ENCODE measurements around the gene CHD3. TPM values are rescaled to one million over a fixed set of nuclear protein-coding genes. Genes with fewer than 3 reads are reported as not detected.

Gene CHD3
- polyA plus RNA-seq, 1 donor from 2014 or later = 115 TPM

DNA sequence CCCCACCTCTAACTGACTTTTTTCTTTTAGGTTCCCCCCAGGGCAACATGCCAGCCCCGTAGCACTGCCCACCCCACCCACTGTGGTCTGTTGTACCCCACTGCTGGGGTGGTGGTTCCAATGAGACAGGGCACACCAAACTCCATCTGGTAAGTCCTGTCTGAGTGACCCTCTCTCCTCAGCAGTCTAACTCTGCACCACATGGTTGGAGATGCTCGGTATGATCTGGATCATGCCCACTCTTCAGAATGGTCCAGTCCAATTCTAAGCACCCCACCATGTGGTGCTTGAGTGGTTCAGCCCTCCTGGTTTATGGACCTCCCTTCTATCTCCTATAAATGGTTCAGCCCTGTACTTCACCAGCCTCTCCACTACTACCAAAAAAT lies 48.7 kb upstream of the CHD3 start:
- Histone ChIP-seq H3F3A (ENCODE audit: insufficient read depth, low read length, poor library complexity, severe bottlenecking) (peaks cover 15% of the 10 kb centered on the region), H3K9ac (ENCODE audit: low read length) (peak overlapping the region; percentile 92), H3K27ac (ENCODE audit: low read length) (peak overlapping the region; percentile 94), H3K4me2 (ENCODE audit: low read length) (peak overlapping the region; percentile 99), H3K36me3 (ENCODE audit: insufficient read depth, low read length) (no peaks in the 10 kb centered on the region), H2AFZ (ENCODE audit: low read depth, low read length) (no peak overlapping the region), H3K27me3 (ENCODE audit: insufficient read depth, low read depth, low read length) (no peaks in the 10 kb centered on the region), H3K9me3 (ENCODE audit: low read length) (no peaks in the 10 kb centered on the region), H3K9me2 (ENCODE audit: insufficient read depth, low read length) (no peaks in the 10 kb centered on the region), H4K20me1 (ENCODE audit: insufficient read depth) (peaks cover 32% of the 10 kb centered on the region), H3K4me3 (ENCODE audit: low read length) (peak overlapping the region; percentile 99), H3K79me2 (replicated peaks; ENCODE audit: insufficient read depth, low read length) (peaks cover 68% of the 10 kb centered on the region)
- no peak for TF ChIP-seq RAD21 (conservative IDR thresholded peaks at IDR 0.05)
- TF ChIP-seq CTCF (IDR thresholded peaks at IDR 0.05; ENCODE audit: poor library complexity, severe bottlenecking) = peak; percentile 11

DNA sequence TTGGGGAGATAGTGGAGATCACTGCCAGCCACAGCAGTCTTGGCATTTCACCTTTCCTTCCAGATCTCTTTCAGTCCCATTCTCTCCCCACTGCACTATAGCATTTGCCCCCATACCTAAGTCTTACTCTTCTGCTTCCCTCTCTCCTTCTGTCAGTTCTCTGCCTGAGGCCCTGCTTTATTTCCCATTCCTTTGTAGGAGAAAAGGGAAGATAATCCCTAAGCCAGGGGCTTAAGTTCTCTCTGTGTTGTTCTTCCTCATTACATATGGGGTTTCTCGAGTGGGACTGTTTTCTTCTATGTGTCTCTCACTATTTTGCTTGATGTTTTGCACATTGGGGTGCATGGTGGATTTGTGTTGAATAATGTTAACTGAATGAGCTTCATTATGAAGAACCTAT lies 48.1 kb upstream of the CHD3 start:
- H3K4me2 ChIP-seq (ENCODE audit: low read length) = peak overlapping the region; percentile 99
- no peaks in the 10 kb centered on the region for H3K36me3 ChIP-seq (ENCODE audit: insufficient read depth, low read length)
- H3K4me3 ChIP-seq (ENCODE audit: low read length) = peak overlapping the region; percentile 99
- H3K9me3 ChIP-seq (ENCODE audit: low read length) = no peaks in the 10 kb centered on the region
- peaks cover 74% of the 10 kb centered on the region for H3K79me2 ChIP-seq (replicated peaks; ENCODE audit: insufficient read depth, low read length)
- no peak for TF ChIP-seq SMC3 (conservative IDR thresholded peaks at IDR 0.05; ENCODE audit: poor library complexity)
- no peak for TF ChIP-seq EZH2 (IDR thresholded peaks at IDR 0.05; ENCODE audit: borderline replicate concordance, insufficient read depth, low read length, poor library complexity, severe bottlenecking)
- no peak for TF ChIP-seq TAF1 (IDR thresholded peaks at IDR 0.05; ENCODE audit: low read depth)
- TF ChIP-seq, protein P1, sequence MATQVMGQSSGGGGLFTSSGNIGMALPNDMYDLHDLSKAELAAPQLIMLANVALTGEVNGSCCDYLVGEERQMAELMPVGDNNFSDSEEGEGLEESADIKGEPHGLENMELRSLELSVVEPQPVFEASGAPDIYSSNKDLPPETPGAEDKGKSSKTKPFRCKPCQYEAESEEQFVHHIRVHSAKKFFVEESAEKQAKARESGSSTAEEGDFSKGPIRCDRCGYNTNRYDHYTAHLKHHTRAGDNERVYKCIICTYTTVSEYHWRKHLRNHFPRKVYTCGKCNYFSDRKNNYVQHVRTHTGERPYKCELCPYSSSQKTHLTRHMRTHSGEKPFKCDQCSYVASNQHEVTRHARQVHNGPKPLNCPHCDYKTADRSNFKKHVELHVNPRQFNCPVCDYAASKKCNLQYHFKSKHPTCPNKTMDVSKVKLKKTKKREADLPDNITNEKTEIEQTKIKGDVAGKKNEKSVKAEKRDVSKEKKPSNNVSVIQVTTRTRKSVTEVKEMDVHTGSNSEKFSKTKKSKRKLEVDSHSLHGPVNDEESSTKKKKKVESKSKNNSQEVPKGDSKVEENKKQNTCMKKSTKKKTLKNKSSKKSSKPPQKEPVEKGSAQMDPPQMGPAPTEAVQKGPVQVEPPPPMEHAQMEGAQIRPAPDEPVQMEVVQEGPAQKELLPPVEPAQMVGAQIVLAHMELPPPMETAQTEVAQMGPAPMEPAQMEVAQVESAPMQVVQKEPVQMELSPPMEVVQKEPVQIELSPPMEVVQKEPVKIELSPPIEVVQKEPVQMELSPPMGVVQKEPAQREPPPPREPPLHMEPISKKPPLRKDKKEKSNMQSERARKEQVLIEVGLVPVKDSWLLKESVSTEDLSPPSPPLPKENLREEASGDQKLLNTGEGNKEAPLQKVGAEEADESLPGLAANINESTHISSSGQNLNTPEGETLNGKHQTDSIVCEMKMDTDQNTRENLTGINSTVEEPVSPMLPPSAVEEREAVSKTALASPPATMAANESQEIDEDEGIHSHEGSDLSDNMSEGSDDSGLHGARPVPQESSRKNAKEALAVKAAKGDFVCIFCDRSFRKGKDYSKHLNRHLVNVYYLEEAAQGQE (IDR thresholded peaks at IDR 0.05; ENCODE audit: borderline replicate concordance) = no peak
- H2AFZ ChIP-seq (ENCODE audit: low read depth, low read length) = no peak overlapping the region
- H4K20me1 ChIP-seq (ENCODE audit: insufficient read depth) = peaks cover 38% of the 10 kb centered on the region
- peak overlapping the region; percentile 94 for H3K27ac ChIP-seq (ENCODE audit: low read length)
- H3K9ac ChIP-seq (ENCODE audit: low read length) = peak overlapping the region; percentile 92
- no peaks in the 10 kb centered on the region for H3K9me2 ChIP-seq (ENCODE audit: insufficient read depth, low read length)
- no peaks in the 10 kb centered on the region for H3K27me3 ChIP-seq (ENCODE audit: insufficient read depth, low read depth, low read length)
- peaks cover 15% of the 10 kb centered on the region for H3F3A ChIP-seq (ENCODE audit: insufficient read depth, low read length, poor library complexity, severe bottlenecking)

DNA sequence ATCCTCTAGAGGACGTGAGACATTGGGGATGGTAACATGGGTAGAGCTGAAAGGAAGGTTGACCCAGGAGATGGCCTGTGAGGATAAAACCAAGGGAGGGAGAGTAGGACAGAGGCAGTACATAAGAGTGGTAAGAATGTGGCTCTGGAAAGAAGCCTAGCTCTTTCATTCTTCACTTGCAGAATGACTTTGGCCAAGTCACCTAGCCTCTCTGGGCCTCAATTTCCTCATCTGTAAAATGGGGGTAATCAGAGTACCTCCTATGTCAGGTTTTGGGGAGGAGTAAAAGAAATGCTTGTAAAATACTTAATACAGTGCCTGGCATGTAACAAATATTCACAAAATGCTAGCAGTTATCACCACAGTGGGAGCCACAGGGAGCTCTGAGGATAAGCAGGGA lies 47.7 kb upstream of the CHD3 start:
- no peaks in the 10 kb centered on the region for H3K27me3 ChIP-seq (ENCODE audit: insufficient read depth, low read depth, low read length)
- peak overlapping the region; percentile 94 for H3K27ac ChIP-seq (ENCODE audit: low read length)
- H3K9ac ChIP-seq (ENCODE audit: low read length) = peak overlapping the region; percentile 92
- no peak for TF ChIP-seq EZH2 (IDR thresholded peaks at IDR 0.05; ENCODE audit: borderline replicate concordance, insufficient read depth, low read length, poor library complexity, severe bottlenecking)
- no peak for TF ChIP-seq TAF1 (IDR thresholded peaks at IDR 0.05; ENCODE audit: low read depth)
- no peak for TF ChIP-seq SMC3 (conservative IDR thresholded peaks at IDR 0.05; ENCODE audit: poor library complexity)
- no peak for TF ChIP-seq EP300 (conservative IDR thresholded peaks at IDR 0.05; ENCODE audit: poor library complexity, severe bottlenecking)
- no peak for TF ChIP-seq MXI1 (conservative IDR thresholded peaks at IDR 0.05; ENCODE audit: poor library complexity, severe bottlenecking)
- TF ChIP-seq, protein P1 (IDR thresholded peaks at IDR 0.05; ENCODE audit: borderline replicate concordance) = no peak
- no peak for TF ChIP-seq CTCF (IDR thresholded peaks at IDR 0.05; ENCODE audit: poor library complexity, severe bottlenecking)
- TF ChIP-seq RAD21 (conservative IDR thresholded peaks at IDR 0.05) = no peak
- no peak for TF ChIP-seq POLR2AphosphoS5 (IDR thresholded peaks at IDR 0.05)
- no peaks in the 10 kb centered on the region for H3K9me2 ChIP-seq (ENCODE audit: insufficient read depth, low read length)
- no peak overlapping the region for H2AFZ ChIP-seq (ENCODE audit: low read depth, low read length)
- peaks cover 78% of the 10 kb centered on the region for H3K79me2 ChIP-seq (replicated peaks; ENCODE audit: insufficient read depth, low read length)
- H3K9me3 ChIP-seq (ENCODE audit: low read length) = no peaks in the 10 kb centered on the region
- peaks cover 14% of the 10 kb centered on the region for H3F3A ChIP-seq (ENCODE audit: insufficient read depth, low read length, poor library complexity, severe bottlenecking)
- H3K4me3 ChIP-seq (ENCODE audit: low read length) = peak overlapping the region; percentile 99
- H3K36me3 ChIP-seq (ENCODE audit: insufficient read depth, low read length) = no peaks in the 10 kb centered on the region
- peak overlapping the region; percentile 99 for H3K4me2 ChIP-seq (ENCODE audit: low read length)
- H4K20me1 ChIP-seq (ENCODE audit: insufficient read depth) = peaks cover 41% of the 10 kb centered on the region
